HUES64 (cell line): ENCODE results near the gene CLDN17. TPM values are rescaled to one million over a fixed set of nuclear protein-coding genes. Genes with fewer than 3 reads are reported as not detected.

ENCODE experiments used
- H3K27ac ChIP-seq: 2 replicates; pipeline ENCODE4 v1.7.0; 2013; ENCODE audit warnings: low read depth, low read length, inconsistent platforms
- H3K27me3 ChIP-seq: 2 replicates; pipeline ENCODE4 v1.6.1; 2013; ENCODE audit warnings: mild to moderate bottlenecking, low read length; ENCODE audit not compliant: insufficient read depth
- H3K36me3 ChIP-seq: 2 replicates; pipeline ENCODE4 v1.6.1; 2013; ENCODE audit warnings: mild to moderate bottlenecking, low read length; ENCODE audit not compliant: insufficient read depth
- H3K4me1 ChIP-seq: 2 replicates; pipeline ENCODE4 v1.6.1; 2013; ENCODE audit warnings: mild to moderate bottlenecking, low read length, moderate library complexity; ENCODE audit not compliant: insufficient read depth
- H3K4me3 ChIP-seq: 2 replicates; pipeline ENCODE4 v1.5.1; 2013; ENCODE audit warnings: mild to moderate bottlenecking, low read length, moderate library complexity
- H3K9ac ChIP-seq: 2 replicates; pipeline ENCODE4 v1.6.1; 2013; ENCODE audit warnings: mild to moderate bottlenecking, low read depth, low read length
- H3K9me3 ChIP-seq: 2 replicates; pipeline ENCODE4 v1.6.1; 2013; ENCODE audit warnings: low read depth, low read length; ENCODE audit not compliant: insufficient read depth
- WGBS: fragments of 150-250, 120-280 bp; methylation state at CpG from one replicate; pipeline ENCODE4 v1.1.7; 2013; ENCODE audit warnings: missing lambda C conversion rate; 5-methylcytosine and 5-hydroxymethylcytosine counted together
- polyA plus RNA-seq, 2 experiments: library from polyadenylated mRNA; stranded (reverse); fragments of 50-300 nt; gene quantifications; one replicate each; pipeline ENCODE4 v1.2.3, GENCODE V29; 2013

CLDN17 gene
- not detected for polyA plus RNA-seq (2013, experiment 1 of 2)
- not detected for polyA plus RNA-seq (2013, experiment 2 of 2)

- WGBS: 93% methylated on average over 1 of the region's 1 CpG
- no peaks in the 10 kb centered on the region for H3K27me3 ChIP-seq
- H3K36me3 ChIP-seq: no peaks in the 10 kb centered on the region
- no peak within 1 kb of the TSS for H3K9ac ChIP-seq
- H3K9me3 ChIP-seq: no peaks in the 10 kb centered on the region
- no peak within 1 kb of the TSS for H3K27ac ChIP-seq
- no peaks in the 10 kb centered on the region for H3K4me1 ChIP-seq
- no peak within 1 kb of the TSS for H3K4me3 ChIP-seq
Measured at GRCh38 chr21:30166705-30167104, at the start of gene CLDN17. TSS of gene CLDN17 (minus strand) at chr21:30166805. CDS start at chr21:30166617, 188 bp downstream.

DNA sequence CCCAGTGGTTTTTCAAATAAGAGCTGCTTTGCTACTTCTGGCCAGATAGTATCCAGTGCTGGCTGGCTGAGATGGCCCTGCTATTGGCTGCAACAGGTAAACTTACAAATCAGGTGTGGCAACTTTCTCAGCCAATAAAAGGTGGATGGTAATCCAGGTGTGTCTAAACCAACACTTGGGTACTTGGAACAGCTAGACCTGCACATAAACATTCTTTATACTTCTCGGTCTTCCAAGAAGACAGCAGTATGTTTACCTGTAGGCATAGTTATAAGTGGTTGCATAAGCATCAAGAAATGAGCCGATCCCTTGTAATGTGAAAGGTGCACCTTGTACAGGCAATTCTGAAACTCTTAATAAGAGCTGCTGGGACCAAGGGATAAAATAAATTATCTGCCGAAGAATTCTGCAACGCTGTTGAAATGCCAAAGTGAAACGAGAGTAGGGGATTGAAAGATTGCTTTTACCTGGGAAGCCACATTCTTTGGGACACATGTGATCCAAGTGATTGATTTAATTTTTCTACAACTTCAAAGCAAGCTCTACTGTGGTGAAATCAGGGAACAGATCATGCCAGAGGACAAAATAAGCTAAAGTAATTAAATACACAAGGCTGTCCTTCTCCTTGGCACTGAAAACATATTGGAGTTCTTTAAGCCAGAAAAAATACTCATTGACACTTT is 49.6 kb upstream of the CLDN17 start, which contains the start of gene CLDN8:
TSS of gene CLDN8 (minus strand) at position 57 of the 683 bp plus-strand sequence. CDS start 172 bp downstream, outside the sequence.
- Histone ChIP-seq H3K27me3 (no peaks in the 10 kb centered on the region), H3K36me3 (no peaks in the 10 kb centered on the region), H3K4me1 (no peaks in the 10 kb centered on the region), H3K9ac (no peak within 1 kb of the TSS), H3K9me3 (no peaks in the 10 kb centered on the region), H3K4me3 (no peak within 1 kb of the TSS), H3K27ac (no peak within 1 kb of the TSS)
- 98% methylated on average over 5 of the region's 5 CpGs for WGBS

GRCh38 chr21:30211071-30211470 is 44.5 kb upstream of the CLDN17 start:
- H3K27ac ChIP-seq: no peak overlapping the region
- H3K9ac ChIP-seq: no peak overlapping the region
- H3K36me3 ChIP-seq: no peaks in the 10 kb centered on the region
- H3K9me3 ChIP-seq: no peaks in the 10 kb centered on the region
- H3K4me3 ChIP-seq: no peak overlapping the region
- peaks cover 8% of the 10 kb centered on the region; the same call in 1 of the 2 replicates for H3K4me1 ChIP-seq
- WGBS: 87% methylated on average over 1 of the region's 1 CpG
- H3K27me3 ChIP-seq: no peaks in the 10 kb centered on the region

DNA sequence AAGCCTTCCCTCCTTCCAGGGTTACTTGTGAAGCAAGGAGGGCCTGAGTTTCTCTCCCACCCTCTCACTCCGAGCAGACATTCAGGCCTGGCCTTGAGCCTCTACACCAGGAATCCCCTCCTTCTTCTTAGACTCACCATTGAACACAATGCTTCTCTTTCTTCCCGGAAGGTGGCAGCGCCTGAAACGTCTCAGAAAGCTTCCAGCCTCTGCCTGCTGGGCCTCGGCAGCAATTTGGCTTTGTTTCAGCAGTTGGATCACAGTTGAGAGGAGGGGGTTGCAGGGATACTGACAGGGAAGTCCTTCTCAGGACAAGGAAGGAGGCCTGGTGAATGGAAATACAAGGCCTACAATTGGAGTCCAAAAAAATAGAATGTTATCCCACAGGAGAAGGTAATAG is 43.0 kb upstream of the CLDN17 start:
- Histone ChIP-seq H3K4me3 (no peak overlapping the region), H3K27me3 (no peaks in the 10 kb centered on the region), H3K27ac (no peak overlapping the region), H3K4me1 (peaks cover 8% of the 10 kb centered on the region; the same call in 1 of the 2 replicates), H3K9me3 (no peaks in the 10 kb centered on the region), H3K9ac (no peak overlapping the region), H3K36me3 (no peaks in the 10 kb centered on the region)
- 71% methylated on average over 5 of the region's 5 CpGs for WGBS

- Histone ChIP-seq H3K27me3 (no peaks in the 10 kb centered on the region), H3K4me1 (peaks cover 8% of the 10 kb centered on the region; the same call in 1 of the 2 replicates), H3K4me3 (no peak overlapping the region), H3K9ac (no peak overlapping the region), H3K36me3 (no peaks in the 10 kb centered on the region), H3K27ac (no peak overlapping the region), H3K9me3 (no peaks in the 10 kb centered on the region)
- 100% methylated on average over 1 of the region's 1 CpG for WGBS
Measured at GRCh38 chr21:30207252-30207579, 40.6 kb upstream of the CLDN17 start.

DNA sequence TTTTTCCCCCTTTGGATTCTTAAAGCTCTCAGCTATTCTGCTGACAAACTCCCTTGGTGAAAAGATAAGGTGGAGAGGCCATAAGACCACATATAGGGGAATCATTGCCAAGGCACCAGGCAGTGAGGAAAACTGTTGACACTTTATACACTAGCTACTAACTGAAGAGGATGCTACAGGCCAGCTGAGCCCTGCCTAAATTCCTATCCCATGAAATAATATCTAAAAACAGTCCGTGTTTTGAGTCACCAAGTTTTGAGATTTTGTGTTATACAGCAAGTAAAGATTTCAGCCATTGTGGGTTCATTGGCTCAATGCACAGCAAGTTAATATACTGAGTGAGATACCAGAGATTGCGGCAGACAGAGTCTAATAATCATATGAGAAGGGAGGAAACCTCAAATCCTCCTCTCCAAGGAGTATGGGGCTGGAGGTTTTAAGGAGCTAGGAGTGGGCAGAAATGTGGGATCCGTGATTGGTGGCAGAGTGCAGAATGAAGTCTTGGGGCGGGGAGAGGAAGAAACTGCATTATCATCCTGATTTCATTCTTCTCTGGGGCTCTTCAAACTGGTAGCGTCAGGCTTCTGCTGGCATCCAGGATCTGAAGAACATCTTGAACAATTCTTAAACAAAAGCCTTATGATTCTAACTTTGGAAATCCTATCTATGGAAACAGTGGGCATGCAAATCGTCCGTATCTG is 40.1 kb upstream of the CLDN17 start:
- Histone ChIP-seq H3K4me1 (peaks cover 8% of the 10 kb centered on the region; the same call in 1 of the 2 replicates), H3K36me3 (no peaks in the 10 kb centered on the region), H3K9me3 (no peaks in the 10 kb centered on the region), H3K9ac (no peak overlapping the region), H3K4me3 (no peak overlapping the region), H3K27ac (no peak overlapping the region), H3K27me3 (no peaks in the 10 kb centered on the region)
- WGBS: 96% methylated on average over 7 of the region's 7 CpGs

DNA sequence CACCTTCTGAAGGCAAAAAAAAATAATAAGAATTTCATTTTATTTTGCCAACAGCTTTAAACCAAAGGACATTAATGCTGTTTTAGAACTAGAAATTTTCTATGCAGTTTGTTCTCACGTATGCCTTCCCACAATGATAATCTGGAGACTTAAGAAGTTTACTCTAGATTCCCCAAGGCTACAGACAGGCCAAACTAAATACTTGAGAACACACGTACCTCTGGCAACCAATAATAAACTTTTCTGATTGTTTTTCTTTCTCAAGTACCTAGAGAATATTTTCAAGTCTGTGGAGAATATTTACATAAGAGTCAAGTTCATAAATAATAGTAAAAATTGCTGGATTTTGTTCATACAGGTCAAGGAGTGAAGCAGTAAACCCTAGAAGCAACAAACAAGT is 33.4 kb upstream of the CLDN17 start:
- H3K9me3 ChIP-seq: no peaks in the 10 kb centered on the region
- H3K9ac ChIP-seq: no peak overlapping the region
- no peak overlapping the region for H3K4me3 ChIP-seq
- H3K4me1 ChIP-seq: no peaks in the 10 kb centered on the region
- WGBS: 73% methylated on average over 2 of the region's 2 CpGs
- no peaks in the 10 kb centered on the region for H3K36me3 ChIP-seq
- H3K27ac ChIP-seq: no peak overlapping the region
- no peaks in the 10 kb centered on the region for H3K27me3 ChIP-seq

GRCh38 chr21:30194701-30195299 is 28.2 kb upstream of the CLDN17 start:
- H3K4me1 ChIP-seq: no peaks in the 10 kb centered on the region
- WGBS: 20% methylated on average over 2 of the region's 2 CpGs
- no peak overlapping the region for H3K27ac ChIP-seq
- H3K9ac ChIP-seq: no peak overlapping the region
- H3K27me3 ChIP-seq: no peaks in the 10 kb centered on the region
- H3K4me3 ChIP-seq: no peak overlapping the region
- no peaks in the 10 kb centered on the region for H3K36me3 ChIP-seq
- no peaks in the 10 kb centered on the region for H3K9me3 ChIP-seq

- H3K4me3 ChIP-seq: no peak overlapping the region
- no peaks in the 10 kb centered on the region for H3K36me3 ChIP-seq
- no peaks in the 10 kb centered on the region for H3K27me3 ChIP-seq
- H3K27ac ChIP-seq: no peak overlapping the region
- 92% methylated on average over 2 of the region's 2 CpGs for WGBS
- no peak overlapping the region for H3K9ac ChIP-seq
- no peaks in the 10 kb centered on the region for H3K9me3 ChIP-seq
- no peaks in the 10 kb centered on the region for H3K4me1 ChIP-seq
Measured at GRCh38 chr21:30193201-30193600, 26.6 kb upstream of the CLDN17 start.

DNA sequence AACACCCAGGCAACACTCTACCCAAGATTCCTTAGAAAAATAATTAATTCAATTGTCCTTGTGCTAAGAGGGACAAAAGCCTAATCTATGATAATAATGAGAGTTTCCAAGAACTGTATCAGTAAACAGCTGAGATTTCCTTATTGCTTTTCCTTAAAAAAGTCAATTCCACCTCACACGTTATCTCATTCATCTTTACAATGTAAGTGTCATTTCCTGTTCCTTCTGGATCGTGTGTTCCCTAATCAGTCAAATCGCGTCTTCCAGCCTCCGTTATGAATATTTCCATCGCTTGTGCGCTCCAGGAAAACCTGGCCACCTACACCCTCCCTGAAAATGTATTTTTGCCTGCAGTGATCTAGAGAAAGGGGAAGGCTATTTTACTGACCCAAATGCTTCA is 23.9 kb upstream of the CLDN17 start:
- H3K4me1 ChIP-seq: no peaks in the 10 kb centered on the region
- WGBS: 96% methylated on average over 7 of the region's 7 CpGs
- no peak overlapping the region for H3K9ac ChIP-seq
- no peak overlapping the region for H3K4me3 ChIP-seq
- no peaks in the 10 kb centered on the region for H3K36me3 ChIP-seq
- H3K27me3 ChIP-seq: no peaks in the 10 kb centered on the region
- no peak overlapping the region for H3K27ac ChIP-seq
- H3K9me3 ChIP-seq: no peaks in the 10 kb centered on the region

GRCh38 chr21:30189773-30190172 is 23.2 kb upstream of the CLDN17 start:
- whole genome bisulfite sequencing: 91% methylated on average over 1 of the region's 3 CpGs
- H3K27me3 ChIP-seq: no peaks in the 10 kb centered on the region

More at GRCh38 chr21:30189773-30190172, 23.2 kb upstream of the CLDN17 start:
- H3K27ac ChIP-seq: no peak overlapping the region
- no peaks in the 10 kb centered on the region for H3K9me3 ChIP-seq
- H3K36me3 ChIP-seq: no peaks in the 10 kb centered on the region
- no peak overlapping the region for H3K9ac ChIP-seq
- H3K4me3 ChIP-seq: no peak overlapping the region
- H3K4me1 ChIP-seq: no peaks in the 10 kb centered on the region
